Fibroblast of lung (primary cell): ENCODE measurements around the gene HMGXB4. TPM values are rescaled to one million over a fixed set of nuclear protein-coding genes. Genes with fewer than 3 reads are reported as not detected.

Experiments used
- DNase-seq, 2 donors: peaks; one replicate each; pipeline versions ENCODE4 v3.0.0 to v3.0.0-alpha.2; 2010; ENCODE audit warnings: low read depth in 2 of 2
- H2AFZ ChIP-seq: 2 replicates; pipeline ENCODE4 v1.5.1; 2012; ENCODE audit warnings: low read length, control low read depth, inconsistent platforms
- H3K27ac ChIP-seq: 2 replicates; pipeline ENCODE4 v1.5.1; 2011; ENCODE audit warnings: low read length, control low read depth; ENCODE audit not compliant: insufficient read depth
- H3K27me3 ChIP-seq: 2 replicates; pipeline ENCODE4 v1.5.1; 2011; ENCODE audit warnings: mild to moderate bottlenecking, low read length; ENCODE audit not compliant: control insufficient read depth, insufficient read depth
- H3K36me3 ChIP-seq: 2 replicates; pipeline ENCODE4 v1.5.1; 2011; ENCODE audit warnings: low read length; ENCODE audit not compliant: control insufficient read depth, insufficient read depth
- H3K4me1 ChIP-seq: 2 replicates; pipeline ENCODE4 v1.5.1; 2011; ENCODE audit warnings: low read length; ENCODE audit not compliant: control insufficient read depth, insufficient read depth; ENCODE audit errors: extremely low read depth
- H3K4me2 ChIP-seq: 2 replicates; pipeline ENCODE4 v1.5.1; 2011; ENCODE audit warnings: low read length, control low read depth; ENCODE audit not compliant: insufficient read depth; ENCODE audit errors: extremely low read depth
- H3K4me3 ChIP-seq, 4 experiments: fragments of 200-600 bp in 1 of 4; sonication (generic) in 1 of 4; replicated peaks in 1 of 4; 2 replicates each; pipeline ENCODE4 v1.5.1; 2011 to 2016; ENCODE audit warnings: low read length in 4 of 4, low read depth in 3 of 4, mild to moderate bottlenecking in 3 of 4, control low read depth in 2 of 4, inconsistent platforms in 1 of 4, mixed read lengths in 1 of 4; ENCODE audit not compliant: insufficient read depth in 1 of 4; ENCODE audit errors: control extremely low read depth in 1 of 4
- H3K79me2 ChIP-seq: 2 replicates; pipeline ENCODE4 v1.5.1; 2012; ENCODE audit warnings: mild to moderate bottlenecking, low read length, inconsistent platforms; ENCODE audit not compliant: control insufficient read depth, insufficient read depth
- H3K9ac ChIP-seq: 2 replicates; pipeline ENCODE4 v1.5.1; 2011; ENCODE audit warnings: mild to moderate bottlenecking, low read length, control low read depth; ENCODE audit not compliant: insufficient read depth
- H3K9me3 ChIP-seq: 2 replicates; pipeline ENCODE4 v1.5.1; 2012; ENCODE audit warnings: low read depth, low read length; ENCODE audit not compliant: control insufficient read depth, insufficient read depth
- H4K20me1 ChIP-seq: 2 replicates; pipeline ENCODE4 v1.5.1; 2011; ENCODE audit warnings: low read length; ENCODE audit not compliant: control insufficient read depth, insufficient read depth; ENCODE audit errors: extremely low read depth
- CTCF ChIP-seq, 2 donors: IDR thresholded peaks in 1 of 2; conservative IDR thresholded peaks in 1 of 2; 1 replicate in 1 of 2; 2 replicates in 1 of 2; pipeline ENCODE4 v1.5.1; 2011 to 2012; ENCODE audit warnings: low read length in 2 of 2, control low read depth in 1 of 2, inconsistent platforms in 1 of 2, low read depth in 1 of 2, mild to moderate bottlenecking in 1 of 2
- EZH2 ChIP-seq: IDR thresholded peaks from 2 replicates; pipeline ENCODE4 v1.5.1; 2012; ENCODE audit warnings: low read length, control low read depth, mild to moderate bottlenecking; ENCODE audit errors: missing control alignments
- polyA plus RNA-seq, 2 donors: library from polyadenylated mRNA; depleted of rRNA in 1 of 2; stranded (reverse) in 1 of 2; unstranded in 1 of 2; fragments of >200 nt; gene quantifications; 2 replicates each; pipeline ENCODE4 v1.2.1, GENCODE V29; 2011 to 2012; ENCODE audit warnings: missing spikeins in 1 of 2
- total RNA-seq: library from RNA; depleted of rRNA; stranded (reverse); fragments of >200 nt; gene quantifications from 2 replicates; pipeline ENCODE4 v1.2.1, GENCODE V29; 2014

Gene HMGXB4
- total and polyA plus RNA-seq, 2 donors (not counting 1 experiment from before 2014, with no cell fraction given) = 17.3 to 31.2 TPM

GRCh38 chr22:35327690-35328471, 70.6 kb downstream of the HMGXB4 start:
- no peak overlapping the region for H3K4me3 ChIP-seq
- H4K20me1 ChIP-seq = no peaks in the 10 kb centered on the region
- H3K9ac ChIP-seq = no peak overlapping the region
- H3K79me2 ChIP-seq = no peaks in the 10 kb centered on the region
- H3K27ac ChIP-seq = no peak overlapping the region
- H2AFZ ChIP-seq = no peak overlapping the region
- H3K27me3 ChIP-seq = no peaks in the 10 kb centered on the region
- no peak overlapping the region for H3K4me2 ChIP-seq
- no peak for DNase-seq
- H3K9me3 ChIP-seq = no peaks in the 10 kb centered on the region
- TF ChIP-seq EZH2 (no peak), CTCF (conservative IDR thresholded peaks at IDR 0.05 in 1 of 2, IDR thresholded peaks at IDR 0.05 in 1 of 2; ENCODE audit: low read depth in 1 of 2, low read length in 2 of 2) (no peak)
- peaks cover 25% of the 10 kb centered on the region for H3K36me3 ChIP-seq
- peaks cover 5% of the 10 kb centered on the region for H3K4me1 ChIP-seq

- H3K4me2 ChIP-seq = no peak overlapping the region
- no peak overlapping the region for H2AFZ ChIP-seq
- H3K79me2 ChIP-seq = no peaks in the 10 kb centered on the region
- H3K27me3 ChIP-seq = no peaks in the 10 kb centered on the region
- peaks cover 5% of the 10 kb centered on the region for H3K4me1 ChIP-seq
- H3K9ac ChIP-seq = no peak overlapping the region
- H4K20me1 ChIP-seq = no peaks in the 10 kb centered on the region
- H3K36me3 ChIP-seq = peaks cover 27% of the 10 kb centered on the region
- no peak overlapping the region for H3K4me3 ChIP-seq
- DNase-seq = no peak
- no peaks in the 10 kb centered on the region for H3K9me3 ChIP-seq
- TF ChIP-seq EZH2 = no peak
- TF ChIP-seq CTCF (conservative IDR thresholded peaks at IDR 0.05 in 1 of 2, IDR thresholded peaks at IDR 0.05 in 1 of 2; ENCODE audit: low read depth in 1 of 2, low read length in 2 of 2) = no peak
- no peak overlapping the region for H3K27ac ChIP-seq
Observed at GRCh38 chr22:35328472-35328885, 71.2 kb downstream of the HMGXB4 start.

DNA sequence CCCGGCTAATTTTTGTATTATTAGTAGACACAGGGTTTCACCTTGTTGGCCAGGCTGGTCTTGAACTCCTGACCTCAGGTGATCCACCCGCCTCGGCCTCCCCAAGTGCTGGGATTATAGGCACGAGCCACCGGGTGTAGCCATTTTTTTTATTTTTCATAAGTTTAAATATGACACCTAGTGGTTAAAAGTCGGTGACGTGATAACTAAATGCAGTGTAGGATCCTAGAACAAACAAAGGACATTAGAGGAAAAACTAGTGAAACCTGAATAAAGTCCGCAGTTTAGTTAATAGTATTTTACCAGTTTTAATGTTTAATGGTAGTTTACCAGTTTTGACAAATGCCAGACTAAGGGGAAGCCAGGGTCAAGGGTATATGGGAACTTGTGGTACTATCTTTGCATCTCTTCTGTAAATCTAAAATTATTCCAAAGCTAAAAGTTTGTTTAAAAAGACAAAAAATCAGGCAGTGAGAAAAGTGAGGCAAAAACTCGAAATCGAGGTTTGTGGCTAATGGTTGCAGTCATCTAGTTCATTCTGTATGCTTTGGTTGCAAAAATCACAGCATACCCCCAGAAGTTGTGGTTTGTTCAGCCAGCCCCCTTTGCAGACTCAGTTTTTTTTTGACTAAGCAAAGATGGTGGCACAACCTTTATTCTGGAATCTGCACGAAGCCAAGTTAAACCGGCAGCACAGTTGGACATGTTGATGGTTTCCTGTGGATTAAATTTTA, 72.0 kb downstream of the HMGXB4 start:
- no peak for DNase-seq
- Histone ChIP-seq H3K4me3 (no peak overlapping the region), H3K4me2 (no peak overlapping the region), H3K36me3 (peaks cover 29% of the 10 kb centered on the region), H2AFZ (no peak overlapping the region), H3K27ac (no peak overlapping the region), H3K9ac (no peak overlapping the region), H3K27me3 (no peaks in the 10 kb centered on the region), H3K4me1 (peaks cover 5% of the 10 kb centered on the region), H3K9me3 (no peaks in the 10 kb centered on the region), H4K20me1 (no peaks in the 10 kb centered on the region), H3K79me2 (no peaks in the 10 kb centered on the region)
- TF ChIP-seq EZH2 (no peak), CTCF (conservative IDR thresholded peaks at IDR 0.05 in 1 of 2, IDR thresholded peaks at IDR 0.05 in 1 of 2; ENCODE audit: low read depth in 1 of 2, low read length in 2 of 2) (no peak)
